Hepatocyte (in vitro differentiated cells): ENCODE measurements around the gene CLTCL1.

Experiments
- EZH2phosphoT487 ChIP-seq: fragments of 200-600 bp; sonication (generic); IDR thresholded peaks from one replicate; pipeline ENCODE4 v1.6.1; 2018; ENCODE audit warnings: antibody characterized with exemption, mild to moderate bottlenecking, low read depth, moderate library complexity; ENCODE audit not compliant: unreplicated experiment, severe bottlenecking
- TF ChIP-seq, protein P1 (sequence below): fragments of 200-600 bp; sonication (generic); IDR thresholded peaks from 2 replicates; pipeline ENCODE4 v1.5.1; 2016; ENCODE audit warnings: antibody characterized with exemption, mild to moderate bottlenecking; ENCODE audit not compliant: poor library complexity

DNA sequence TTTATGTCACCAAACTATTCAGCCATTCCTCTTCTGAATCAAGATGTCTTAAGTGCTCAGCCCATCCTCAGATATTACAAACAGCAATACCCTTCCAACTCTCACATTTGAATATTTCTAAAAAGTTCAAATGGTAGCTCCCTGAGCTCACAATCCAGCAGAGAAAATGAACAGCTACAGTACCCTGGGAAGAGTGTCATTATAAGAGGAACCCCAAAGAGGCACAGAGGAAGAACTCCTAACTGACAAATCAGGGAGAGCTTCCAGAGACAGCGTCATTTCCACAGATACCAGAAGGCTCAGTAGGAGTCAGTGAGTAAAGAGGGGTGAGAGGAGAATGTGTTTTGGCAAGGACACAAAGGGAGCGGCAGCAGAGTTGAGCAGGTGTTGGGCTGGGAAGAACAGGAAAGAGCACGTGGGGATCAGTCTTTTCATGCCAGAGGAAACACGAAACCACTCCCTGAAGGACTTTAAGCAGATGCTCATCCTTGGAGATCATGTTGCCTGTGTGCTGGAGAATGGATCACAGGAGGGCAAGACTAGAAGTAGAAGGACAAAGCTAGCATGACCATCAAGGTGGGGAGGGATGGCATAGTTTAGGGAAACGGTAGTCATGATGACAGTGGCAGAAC lies 4.3 kb downstream of the CLTCL1 start:
- TF ChIP-seq, protein P1, sequence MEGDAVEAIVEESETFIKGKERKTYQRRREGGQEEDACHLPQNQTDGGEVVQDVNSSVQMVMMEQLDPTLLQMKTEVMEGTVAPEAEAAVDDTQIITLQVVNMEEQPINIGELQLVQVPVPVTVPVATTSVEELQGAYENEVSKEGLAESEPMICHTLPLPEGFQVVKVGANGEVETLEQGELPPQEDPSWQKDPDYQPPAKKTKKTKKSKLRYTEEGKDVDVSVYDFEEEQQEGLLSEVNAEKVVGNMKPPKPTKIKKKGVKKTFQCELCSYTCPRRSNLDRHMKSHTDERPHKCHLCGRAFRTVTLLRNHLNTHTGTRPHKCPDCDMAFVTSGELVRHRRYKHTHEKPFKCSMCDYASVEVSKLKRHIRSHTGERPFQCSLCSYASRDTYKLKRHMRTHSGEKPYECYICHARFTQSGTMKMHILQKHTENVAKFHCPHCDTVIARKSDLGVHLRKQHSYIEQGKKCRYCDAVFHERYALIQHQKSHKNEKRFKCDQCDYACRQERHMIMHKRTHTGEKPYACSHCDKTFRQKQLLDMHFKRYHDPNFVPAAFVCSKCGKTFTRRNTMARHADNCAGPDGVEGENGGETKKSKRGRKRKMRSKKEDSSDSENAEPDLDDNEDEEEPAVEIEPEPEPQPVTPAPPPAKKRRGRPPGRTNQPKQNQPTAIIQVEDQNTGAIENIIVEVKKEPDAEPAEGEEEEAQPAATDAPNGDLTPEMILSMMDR = no peak
- TF ChIP-seq EZH2phosphoT487 = no peak
